CD4-positive, alpha-beta memory T cell (primary cell): ENCODE results near the gene CEP112. TPM values are rescaled to one million over a fixed set of nuclear protein-coding genes. Genes with fewer than 3 reads are reported as not detected.

ENCODE experiments used
- CTCF ChIA-PET: fragments of 350-600 bp; sonication (Branson Sonifier 250); formaldehyde crosslinking; loops from one replicate; lab custom pipeline; 2021; ENCODE audit warnings: inconsistent platforms; ENCODE audit not compliant: partially characterized antibody; lab: Charles Lee
- POLR2A ChIA-PET: fragments of 350-600 bp; sonication (Branson Sonifier 250); formaldehyde crosslinking; loops from one replicate; lab custom pipeline; 2021; ENCODE audit not compliant: partially characterized antibody; lab: Charles Lee
- DNase-seq, 5 donors: peaks; one replicate each; pipeline versions ENCODE4 v3.0.0 to v3.0.0-alpha.2; 2020 to 2022; ENCODE audit warnings: mixed read lengths in 1 of 5
- H3K27ac ChIP-seq: one replicate; pipeline ENCODE4 v1.7.0; 2013; ENCODE audit warnings: low read depth, low read length
- H3K27me3 ChIP-seq: 2 replicates; pipeline ENCODE4 v1.7.0; 2013; ENCODE audit warnings: mild to moderate bottlenecking, low read length, moderate library complexity; ENCODE audit not compliant: insufficient read depth
- H3K36me3 ChIP-seq: 2 replicates; pipeline ENCODE4 v1.7.0; 2013; ENCODE audit warnings: mild to moderate bottlenecking, low read length, moderate library complexity; ENCODE audit not compliant: insufficient read depth
- H3K4me1 ChIP-seq: 2 replicates; pipeline ENCODE4 v1.7.0; 2013; ENCODE audit warnings: mild to moderate bottlenecking, low read length, moderate library complexity; ENCODE audit not compliant: insufficient read depth
- H3K4me3 ChIP-seq, 2 donors: one replicate each; pipeline ENCODE4 v1.7.0; 2013; ENCODE audit warnings: low read length in 2 of 2, mild to moderate bottlenecking in 1 of 2
- H3K9me3 ChIP-seq, 2 donors: one replicate each; pipeline ENCODE4 v1.7.0; 2013; ENCODE audit warnings: low read length in 2 of 2, control low read depth in 1 of 2; ENCODE audit not compliant: control insufficient read depth in 1 of 2
- H3K27ac Mint-ChIP-seq, 7 donors: one replicate each; pipeline ENCODE4 v1.8.0; 2020 to 2021; ENCODE audit warnings: mixed read lengths in 7 of 7, mild to moderate bottlenecking in 6 of 7, inconsistent platforms in 3 of 7, moderate library complexity in 3 of 7
- H3K27me3 Mint-ChIP-seq, 2 donors: one replicate each; pipeline ENCODE4 v1.8.0; 2020 to 2021; ENCODE audit warnings: mixed read lengths in 2 of 2
- H3K36me3 Mint-ChIP-seq, 2 donors: one replicate each; pipeline ENCODE4 v1.8.0; 2020 to 2021; ENCODE audit warnings: mixed read lengths in 2 of 2, inconsistent platforms in 1 of 2, mild to moderate bottlenecking in 1 of 2
- H3K4me1 Mint-ChIP-seq, 4 donors: one replicate each; pipeline ENCODE4 v1.8.0; 2020 to 2021; ENCODE audit warnings: mixed read lengths in 4 of 4, mild to moderate bottlenecking in 1 of 4
- H3K4me3 Mint-ChIP-seq, 8 donors: one replicate each; pipeline ENCODE4 v1.8.0; 2020 to 2021; ENCODE audit warnings: mixed read lengths in 8 of 8, mild to moderate bottlenecking in 7 of 8, moderate library complexity in 6 of 8, inconsistent platforms in 3 of 8
- H3K9me3 Mint-ChIP-seq, 8 donors: one replicate each; pipeline ENCODE4 v1.8.0; 2020 to 2021; ENCODE audit warnings: mixed read lengths in 8 of 8, mild to moderate bottlenecking in 5 of 8, inconsistent platforms in 3 of 8, moderate library complexity in 1 of 8
- intact Hi-C: fragments of 100-400 bp; cut with micrococcal nuclease; formaldehyde crosslinking; loops from one replicate; pipeline ENCODE4 v1.15.1; 2023
- polyA plus RNA-seq, 2 donors: library from polyadenylated mRNA; unstranded; fragments of 300-500 nt; fragmentation: Illumina TruSeq; gene quantifications; one replicate each; pipeline ENCODE4 v1.2.3, GENCODE V29; 2021
- total RNA-seq, 2 experiments: library from RNA; stranded (reverse); gene quantifications; one replicate each; pipeline ENCODE4 v1.2.3, GENCODE V29; 2021

Gene CEP112
- total and polyA plus RNA-seq, 4 experiments from 2014 or later: 0.34 to 3.9 (median 1.4) TPM

- Mint-ChIP-seq H3K27ac (no peak overlapping the region), H3K36me3 (no peaks in the 10 kb centered on the region), H3K4me3 (no peak overlapping the region), H3K4me1 (no peaks in the 10 kb centered on the region), H3K27me3 (no peaks in the 10 kb centered on the region), H3K9me3 (peaks cover 0 to 13% (median 5%) of the 10 kb centered on the region in 8 donors)
- ChIA-PET CTCF (no interaction called here), POLR2A (no interaction called here)
- Histone ChIP-seq H3K9me3 (no peaks in the 10 kb centered on the region), H3K27me3 (no peaks in the 10 kb centered on the region), H3K27ac (no peak overlapping the region), H3K4me1 (no peaks in the 10 kb centered on the region), H3K36me3 (no peaks in the 10 kb centered on the region), H3K4me3 (no peak overlapping the region)
- no peak for DNase-seq
- intact Hi-C loops: no loop called here
Observed at GRCh38 chr17:66098040-66098439, 93.9 kb downstream of the CEP112 start.

DNA sequence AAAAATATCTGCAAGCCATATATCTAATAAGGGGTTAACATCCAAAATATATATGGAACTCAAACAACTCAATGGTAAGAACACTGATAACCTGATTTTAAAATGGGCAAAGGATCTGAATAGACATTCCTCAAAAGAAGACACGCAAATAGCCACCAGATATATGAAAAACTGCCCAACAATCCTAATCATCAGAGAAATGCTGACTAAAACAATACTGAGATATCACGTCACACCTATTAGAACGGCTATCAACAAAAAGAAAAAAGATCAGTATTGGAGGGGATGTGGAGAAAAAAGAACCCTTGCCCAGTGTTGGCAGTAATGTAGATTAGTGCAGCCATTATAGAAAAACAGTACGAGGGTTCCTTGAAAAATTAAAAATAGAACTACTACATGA, 97.2 kb downstream of the CEP112 start:
- Mint-ChIP-seq H3K27me3 (no peaks in the 10 kb centered on the region), H3K4me1 (no peaks in the 10 kb centered on the region), H3K27ac (no peak overlapping the region), H3K36me3 (peaks cover 3 to 5% of the 10 kb centered on the region in 2 donors), H3K4me3 (no peak overlapping the region), H3K9me3 (peaks cover 0 to 14% (median 7%) of the 10 kb centered on the region in 8 donors)
- Histone ChIP-seq H3K9me3 (no peaks in the 10 kb centered on the region), H3K36me3 (no peaks in the 10 kb centered on the region), H3K4me3 (no peak overlapping the region), H3K27me3 (no peaks in the 10 kb centered on the region), H3K4me1 (no peaks in the 10 kb centered on the region), H3K27ac (no peak overlapping the region)
- intact Hi-C loops: no loop called here
- ChIA-PET CTCF (no interaction called here), POLR2A (no interaction called here)
- no peak for DNase-seq

- Histone ChIP-seq H3K4me3 (no peak overlapping the region), H3K27ac (no peak overlapping the region), H3K4me1 (no peaks in the 10 kb centered on the region), H3K36me3 (no peaks in the 10 kb centered on the region), H3K9me3 (no peaks in the 10 kb centered on the region), H3K27me3 (no peaks in the 10 kb centered on the region)
- Mint-ChIP-seq H3K4me3 (no peak overlapping the region), H3K27me3 (peaks cover 0 to 1% of the 10 kb centered on the region in 2 donors), H3K36me3 (peaks cover 15% of the 10 kb centered on the region in 2 donors), H3K9me3 (peaks cover 0 to 28% (median 14%) of the 10 kb centered on the region in 8 donors), H3K4me1 (no peaks in the 10 kb centered on the region), H3K27ac (no peak overlapping the region)
- intact Hi-C loops: no loop called here
- ChIA-PET POLR2A (no interaction called here), CTCF (no interaction called here)
- no peak for DNase-seq
Observed at GRCh38 chr17:66091445-66092080, 100.4 kb downstream of the CEP112 start.

DNA sequence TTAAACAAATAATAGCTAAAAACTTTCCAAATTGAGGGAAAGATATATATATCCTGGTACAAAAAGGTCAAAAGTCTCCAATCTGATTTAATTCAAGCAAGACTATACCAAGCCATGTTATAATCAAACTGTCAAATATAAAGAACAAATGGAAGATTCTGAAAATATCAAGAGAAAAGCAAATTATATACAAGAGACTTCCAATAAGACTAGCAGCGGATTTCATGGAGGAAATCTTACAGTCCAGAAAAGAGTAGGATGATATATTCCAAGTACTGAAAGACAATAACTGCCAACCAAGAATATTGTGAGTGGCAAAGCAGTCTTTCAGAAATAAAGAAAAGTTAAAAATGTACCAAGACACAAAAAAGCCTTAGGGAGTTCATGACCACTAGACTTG, 102.2 kb downstream of the CEP112 start:
- H3K9me3 Mint-ChIP-seq: peaks cover 0 to 28% (median 14%) of the 10 kb centered on the region in 8 donors
- Histone ChIP-seq H3K9me3 (no peaks in the 10 kb centered on the region), H3K27me3 (no peaks in the 10 kb centered on the region), H3K36me3 (no peaks in the 10 kb centered on the region), H3K4me1 (no peaks in the 10 kb centered on the region), H3K4me3 (no peak overlapping the region), H3K27ac (no peak overlapping the region)
- intact Hi-C loops: no loop called here
- CTCF ChIA-PET: no interaction called here
- no peak overlapping the region for H3K27ac Mint-ChIP-seq
- H3K4me3 Mint-ChIP-seq: no peak overlapping the region
- H3K4me1 Mint-ChIP-seq: no peaks in the 10 kb centered on the region
- POLR2A ChIA-PET: no interaction called here
- no peak for DNase-seq
- H3K27me3 Mint-ChIP-seq: peaks cover 0 to 1% of the 10 kb centered on the region in 2 donors
- H3K36me3 Mint-ChIP-seq: peaks cover 15% of the 10 kb centered on the region in 2 donors

- DNase-seq: no peak
- intact Hi-C loops: no loop called here
- H3K4me1 Mint-ChIP-seq: no peaks in the 10 kb centered on the region
- peaks cover 0 to 28% (median 16%) of the 10 kb centered on the region in 8 donors for H3K9me3 Mint-ChIP-seq
- H3K27me3 Mint-ChIP-seq: peaks cover 0 to 1% of the 10 kb centered on the region in 2 donors
- H3K4me3 ChIP-seq: no peak overlapping the region
- H3K36me3 ChIP-seq: no peaks in the 10 kb centered on the region
- no peaks in the 10 kb centered on the region for H3K9me3 ChIP-seq
- POLR2A ChIA-PET: no interaction called here
- CTCF ChIA-PET: no interaction called here
- no peaks in the 10 kb centered on the region for H3K27me3 ChIP-seq
- H3K27ac Mint-ChIP-seq: no peak overlapping the region
- no peak overlapping the region for H3K4me3 Mint-ChIP-seq
- peaks cover 15 to 16% of the 10 kb centered on the region in 2 donors for H3K36me3 Mint-ChIP-seq
- H3K27ac ChIP-seq: no peak overlapping the region
- H3K4me1 ChIP-seq: no peaks in the 10 kb centered on the region
Observed at GRCh38 chr17:66088173-66088572, 103.8 kb downstream of the CEP112 start.

- peaks cover 14 to 15% of the 10 kb centered on the region in 2 donors for H3K36me3 Mint-ChIP-seq
- no peak overlapping the region for H3K4me3 ChIP-seq
- no peak overlapping the region for H3K4me3 Mint-ChIP-seq
- H3K9me3 Mint-ChIP-seq: peaks cover 0 to 28% (median 16%) of the 10 kb centered on the region in 8 donors
- H3K4me1 ChIP-seq: no peaks in the 10 kb centered on the region
- H3K9me3 ChIP-seq: no peaks in the 10 kb centered on the region
- no peak overlapping the region for H3K27ac Mint-ChIP-seq
- H3K4me1 Mint-ChIP-seq: no peaks in the 10 kb centered on the region
- no peak overlapping the region for H3K27ac ChIP-seq
- H3K27me3 Mint-ChIP-seq: peaks cover 0 to 1% of the 10 kb centered on the region in 2 donors
- DNase-seq: no peak
- ChIA-PET CTCF (no interaction called here), POLR2A (no interaction called here)
- intact Hi-C loops: no loop called here
- H3K36me3 ChIP-seq: no peaks in the 10 kb centered on the region
- H3K27me3 ChIP-seq: no peaks in the 10 kb centered on the region
Observed at GRCh38 chr17:66087073-66087472, 104.9 kb downstream of the CEP112 start.

DNA sequence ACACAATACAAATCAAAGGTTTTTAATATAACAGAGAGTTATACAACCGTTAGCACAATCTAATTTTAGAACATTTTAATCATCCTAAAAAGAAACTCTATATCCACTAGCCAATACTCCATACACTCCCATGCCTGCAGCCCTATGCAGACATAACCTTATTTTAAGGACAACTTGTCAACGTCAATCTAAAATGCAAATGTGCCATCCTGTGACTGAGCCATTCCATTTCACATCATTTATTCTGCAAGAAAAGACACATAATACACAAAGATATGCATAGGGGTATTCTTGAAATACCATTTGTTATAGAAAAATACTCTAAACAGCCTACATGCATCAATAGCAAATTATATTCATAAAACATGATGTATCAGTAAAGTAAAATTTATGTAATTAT, 106.7 kb downstream of the CEP112 start:
- peaks cover 0 to 1% of the 10 kb centered on the region in 2 donors for H3K27me3 Mint-ChIP-seq
- H3K27ac Mint-ChIP-seq: no peak overlapping the region
- H3K4me1 ChIP-seq: no peaks in the 10 kb centered on the region
- no peaks in the 10 kb centered on the region for H3K9me3 ChIP-seq
- H3K36me3 ChIP-seq: no peaks in the 10 kb centered on the region
- no peaks in the 10 kb centered on the region for H3K4me1 Mint-ChIP-seq
- peaks cover 13 to 19% of the 10 kb centered on the region in 2 donors for H3K36me3 Mint-ChIP-seq
- no peak for DNase-seq
- ChIA-PET CTCF (interaction anchor here (0.7 kb wide), 1 partner anchor 10 kb away, joined by 3 read pairs; no protein-coding TSS in a partner anchor), POLR2A (no interaction called here)
- H3K27ac ChIP-seq: no peak overlapping the region
- no peak overlapping the region for H3K4me3 ChIP-seq
- no peak overlapping the region for H3K4me3 Mint-ChIP-seq
- no peaks in the 10 kb centered on the region for H3K27me3 ChIP-seq
- intact Hi-C loops: no loop called here
- peaks cover 0 to 29% (median 18%) of the 10 kb centered on the region in 8 donors for H3K9me3 Mint-ChIP-seq
